HG03039 (cell line): ENCODE data around the gene CEP170.
"Not testable (repeated sequence)": the region's sequence is repeated elsewhere in the genome, so short reads cannot be mapped to it uniquely, and the experiment has no call there.

Experiments
- ATAC-seq: cut with Tn5 transposase; IDR thresholded peaks from one replicate; pipeline ENCODE4 v1.9.1; 2021; ENCODE audit warnings: mild to moderate bottlenecking, moderate library complexity; ENCODE audit not compliant: unreplicated experiment

The CEP170 gene

DNA sequence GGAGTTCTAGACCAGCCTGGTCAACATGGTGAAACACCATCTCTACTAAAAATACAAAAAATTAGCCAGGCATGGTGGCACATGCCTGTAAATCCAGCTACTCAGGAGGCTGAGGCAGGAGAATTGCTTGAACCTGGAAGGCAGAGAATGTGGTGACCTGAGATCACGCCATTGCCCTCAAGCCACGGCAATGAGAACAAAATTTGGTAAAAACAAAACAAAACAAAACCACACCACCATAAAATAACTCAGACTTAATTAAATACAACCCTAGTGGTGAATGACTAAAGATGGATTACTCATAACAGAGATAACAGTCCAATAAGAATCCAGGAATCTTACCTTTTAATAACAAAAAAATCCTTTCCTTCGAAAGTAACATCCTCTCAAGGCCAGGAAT lies 167.7 kb downstream of the CEP170 start:
- ATAC-seq = not testable (repeated sequence)
